Measurements from ENCODE around the gene FAM110D.
A peak's percentile ranks its signal among the peaks of the same experiment; 100 is the strongest.

FAM110D gene

DNA sequence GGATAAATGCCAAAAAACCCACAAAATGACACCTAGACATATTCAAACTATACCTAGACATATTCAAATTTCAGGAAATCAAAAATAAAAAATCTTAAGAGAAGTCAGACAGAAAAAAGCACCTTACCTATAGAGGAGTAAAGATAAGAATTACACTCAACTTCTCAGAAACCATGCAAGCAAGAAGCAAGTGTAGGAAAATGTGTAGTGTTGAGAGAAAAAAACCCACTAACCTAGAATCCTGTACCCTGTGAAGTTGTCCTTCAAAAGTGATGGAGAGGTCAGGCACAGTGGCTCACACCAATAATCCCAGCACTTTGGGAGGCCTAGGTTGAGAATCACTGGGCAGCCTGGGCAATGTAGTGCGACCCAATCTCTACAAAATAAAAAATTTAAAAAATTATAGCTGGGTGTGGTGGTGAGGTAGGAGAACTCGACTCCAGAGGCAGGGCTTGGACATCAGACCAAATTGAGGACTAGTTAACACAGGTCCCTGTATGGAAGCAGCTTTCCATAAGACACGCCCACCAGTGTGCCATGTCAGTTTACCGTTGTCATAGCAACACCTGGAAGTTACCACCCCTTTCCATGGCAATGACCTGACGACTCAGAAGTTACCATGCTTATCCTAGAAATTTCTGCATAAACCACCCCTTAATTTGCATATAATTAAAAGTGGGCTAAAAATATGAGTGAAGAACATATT lies 26.6 kb upstream of the FAM110D start:
- TF ChIP-seq, protein P1, sequence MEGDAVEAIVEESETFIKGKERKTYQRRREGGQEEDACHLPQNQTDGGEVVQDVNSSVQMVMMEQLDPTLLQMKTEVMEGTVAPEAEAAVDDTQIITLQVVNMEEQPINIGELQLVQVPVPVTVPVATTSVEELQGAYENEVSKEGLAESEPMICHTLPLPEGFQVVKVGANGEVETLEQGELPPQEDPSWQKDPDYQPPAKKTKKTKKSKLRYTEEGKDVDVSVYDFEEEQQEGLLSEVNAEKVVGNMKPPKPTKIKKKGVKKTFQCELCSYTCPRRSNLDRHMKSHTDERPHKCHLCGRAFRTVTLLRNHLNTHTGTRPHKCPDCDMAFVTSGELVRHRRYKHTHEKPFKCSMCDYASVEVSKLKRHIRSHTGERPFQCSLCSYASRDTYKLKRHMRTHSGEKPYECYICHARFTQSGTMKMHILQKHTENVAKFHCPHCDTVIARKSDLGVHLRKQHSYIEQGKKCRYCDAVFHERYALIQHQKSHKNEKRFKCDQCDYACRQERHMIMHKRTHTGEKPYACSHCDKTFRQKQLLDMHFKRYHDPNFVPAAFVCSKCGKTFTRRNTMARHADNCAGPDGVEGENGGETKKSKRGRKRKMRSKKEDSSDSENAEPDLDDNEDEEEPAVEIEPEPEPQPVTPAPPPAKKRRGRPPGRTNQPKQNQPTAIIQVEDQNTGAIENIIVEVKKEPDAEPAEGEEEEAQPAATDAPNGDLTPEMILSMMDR (IDR thresholded peaks at IDR 0.05; ENCODE audit: low read depth, low read length, missing control alignments), result no peak
- H3K4me3 ChIP-seq (ENCODE audit: low read depth, low read length), result no peak overlapping the region
- no peak for DNase-seq (ENCODE audit: low read depth)

DNA sequence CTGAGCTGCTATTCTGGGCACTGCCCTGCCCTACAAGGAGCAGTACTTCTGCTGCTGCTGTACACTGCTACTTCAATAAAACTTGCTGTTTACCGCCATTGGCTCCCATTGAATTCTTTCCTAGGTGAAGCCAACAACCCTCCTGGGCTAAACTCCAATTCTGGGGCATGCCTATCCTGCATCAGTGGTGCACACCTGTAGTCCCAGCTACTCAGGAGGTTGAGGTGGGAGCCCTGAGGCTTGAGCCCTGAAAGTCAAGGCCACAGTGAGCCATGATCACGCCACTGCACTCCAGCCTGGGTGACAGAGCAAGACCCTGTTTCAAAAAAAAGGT lies 26.1 kb upstream of the FAM110D start:
- no peak overlapping the region for H3K4me3 ChIP-seq (ENCODE audit: low read depth, low read length)
- TF ChIP-seq, protein P1 (IDR thresholded peaks at IDR 0.05; ENCODE audit: low read depth, low read length, missing control alignments), result no peak
- no peak for DNase-seq (ENCODE audit: low read depth)

GRCh38 chr1:26134466-26134865 lies 24.4 kb upstream of the FAM110D start:
- TF ChIP-seq, protein P1 (IDR thresholded peaks at IDR 0.05; ENCODE audit: low read depth, low read length, missing control alignments), result no peak

DNA sequence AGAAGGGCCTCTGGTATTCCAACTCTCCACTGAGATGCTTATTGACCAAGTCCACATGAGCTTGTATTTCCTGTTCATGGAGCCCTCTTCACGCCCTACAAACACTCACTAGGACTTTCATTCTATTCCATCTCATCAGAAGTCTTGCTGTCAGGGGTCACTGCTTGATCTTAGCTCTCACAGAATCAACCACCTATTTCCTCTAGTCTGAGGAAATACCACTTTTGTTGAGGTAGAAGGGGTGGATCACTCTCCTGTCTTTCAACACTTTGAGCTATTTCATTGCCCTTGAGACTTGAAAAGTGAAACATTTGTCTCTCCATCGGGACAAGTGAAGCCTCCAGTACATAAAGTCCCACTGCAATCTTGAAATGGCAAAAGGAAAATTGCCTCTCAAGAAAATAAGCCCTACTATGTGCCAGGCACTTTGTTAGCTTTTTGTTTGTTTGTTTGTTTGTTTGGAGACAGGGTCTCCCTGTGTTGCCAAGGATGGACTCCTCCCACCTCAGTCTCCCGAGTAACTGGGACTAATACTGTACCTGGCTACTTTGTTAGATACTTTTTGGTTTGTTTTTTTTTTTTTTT lies 19.8 kb upstream of the FAM110D start:
- TF ChIP-seq, protein P1 (IDR thresholded peaks at IDR 0.05; ENCODE audit: low read depth, low read length, missing control alignments), result no peak
- no peak overlapping the region for H3K4me3 ChIP-seq (ENCODE audit: low read depth, low read length)
- DNase-seq (ENCODE audit: low read depth), result no peak

More at GRCh38 chr1:26134466-26134865, 24.4 kb upstream of the FAM110D start:
- DNase-seq (ENCODE audit: low read depth), result no peak
- H3K4me3 ChIP-seq (ENCODE audit: low read depth, low read length), result no peak overlapping the region

- H3K4me3 ChIP-seq (ENCODE audit: low read depth, low read length), result no peak overlapping the region
- TF ChIP-seq, protein P1 (IDR thresholded peaks at IDR 0.05; ENCODE audit: low read depth, low read length, missing control alignments), result no peak
- no peak for DNase-seq (ENCODE audit: low read depth)
Observed at GRCh38 chr1:26142159-26142558, 16.7 kb upstream of the FAM110D start.

- no peak overlapping the region for H3K4me3 ChIP-seq (ENCODE audit: low read depth, low read length)
- TF ChIP-seq, protein P1 (IDR thresholded peaks at IDR 0.05; ENCODE audit: low read depth, low read length, missing control alignments), result peak; percentile 73
- peak; percentile 55 for DNase-seq (ENCODE audit: low read depth)
Observed at GRCh38 chr1:26145041-26145959, 13.6 kb upstream of the FAM110D start.
